ENCODE results near the gene MYO3B. TPM values are rescaled to one million over a fixed set of nuclear protein-coding genes. Genes with fewer than 3 reads are reported as not detected.
A peak's percentile ranks its signal among the peaks of the same experiment; 100 is the strongest.
"Not testable (repeated sequence)": the region's sequence is repeated elsewhere in the genome, so short reads cannot be mapped to it uniquely, and the experiment has no call there.

The MYO3B gene
- total and polyA plus RNA-seq, 7 experiments from 2014 or later = 0.66 to 0.82 TPM; not detected in 5

DNA sequence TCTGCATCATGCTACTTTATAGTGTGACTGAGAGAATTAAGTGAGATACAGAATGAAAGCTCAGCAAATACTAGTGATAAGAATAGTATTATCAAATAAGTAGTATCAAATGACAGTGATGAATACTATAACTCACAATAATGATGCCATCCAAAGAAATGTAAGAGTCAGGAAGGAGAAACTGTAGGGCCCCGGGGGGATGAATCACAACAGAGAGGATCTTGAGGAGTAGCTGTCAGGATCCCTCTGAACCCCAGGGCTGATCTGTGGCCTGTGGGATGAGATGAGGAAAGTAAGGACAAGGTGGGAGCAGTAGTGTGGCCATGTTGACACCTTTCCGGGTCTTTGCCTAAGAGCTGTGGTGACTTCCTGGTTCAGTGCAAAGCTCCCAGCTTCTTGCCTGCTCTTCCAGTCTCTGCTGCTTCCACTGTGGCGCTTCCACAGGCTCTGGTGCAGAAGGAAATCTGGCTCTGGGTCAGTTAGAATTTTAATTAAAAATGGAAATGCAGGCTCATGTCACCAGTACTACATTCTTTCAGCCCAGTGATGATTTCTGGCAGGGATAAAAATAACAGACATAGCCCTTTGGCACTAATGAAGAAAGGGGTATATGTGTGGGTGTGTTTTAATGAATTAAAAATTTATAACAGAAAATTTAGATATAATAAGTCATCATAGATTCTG is 166.9 kb downstream of the MYO3B start:
- no peaks in the 10 kb centered on the region for H3K36me3 Mint-ChIP-seq
- Histone ChIP-seq H3K36me3 (ENCODE audit: control insufficient read depth in 2 of 3, insufficient read depth in 3 of 3, low read length in 3 of 3) (no peaks in the 10 kb centered on the region), H3K4me1 (ENCODE audit: control insufficient read depth in 2 of 2, insufficient read depth in 2 of 2, low read length in 2 of 2) (no peaks in the 10 kb centered on the region), H3K9me3 (ENCODE audit: control insufficient read depth in 2 of 3, low read length in 3 of 3) (no peaks in the 10 kb centered on the region), H3K27me3 (ENCODE audit: control insufficient read depth in 2 of 2, insufficient read depth in 2 of 2, low read length in 2 of 2) (no peaks in the 10 kb centered on the region), H3K27ac (ENCODE audit: low read depth, low read length) (no peak overlapping the region), H3K4me3 (ENCODE audit: low read length) (no peak overlapping the region)
- CTCF ChIA-PET = interaction anchor here (0.9 kb wide), 1 partner anchor 16 kb away, joined by 3 read pairs; no protein-coding TSS in a partner anchor
- intact Hi-C loops (cut with micrococcal nuclease) = no loop called here
- H3K27ac Mint-ChIP-seq = peak overlapping the region in 2 of 9 donors; percentile 1 to 32
- ATAC-seq = no peak
- H3K27me3 Mint-ChIP-seq = peaks cover 0 to 8% (median 6%) of the 10 kb centered on the region in 5 donors
- H3K4me1 Mint-ChIP-seq = peaks cover 8 to 27% (median 10%) of the 10 kb centered on the region in 7 donors
- POLR2A ChIA-PET = no interaction called here
- DNase-seq = no peak
- H3K9me3 Mint-ChIP-seq = no peaks in the 10 kb centered on the region
- H3K4me3 Mint-ChIP-seq = no peak overlapping the region

DNA sequence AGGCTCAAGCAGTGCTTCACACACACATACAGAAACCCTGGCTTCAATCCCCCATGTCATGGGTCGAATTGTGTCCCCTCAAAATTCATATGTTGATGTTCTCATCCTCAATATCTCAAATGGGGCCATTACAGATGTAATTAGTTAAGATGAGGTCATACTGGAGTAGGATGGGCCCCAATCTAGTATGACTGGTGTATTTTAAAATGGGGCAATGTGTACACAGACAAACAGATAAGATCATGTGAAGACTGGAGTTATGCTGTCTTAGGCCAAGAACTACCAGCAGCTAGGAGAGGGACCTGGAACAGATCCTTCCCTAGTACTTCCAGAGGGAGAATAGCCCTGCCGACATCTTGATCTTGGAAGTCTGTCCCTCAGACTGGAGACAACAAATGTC is 167.7 kb downstream of the MYO3B start:
- DNase-seq (no peak), ATAC-seq (no peak)
- POLR2A ChIA-PET = no interaction called here
- no peaks in the 10 kb centered on the region for H3K4me1 ChIP-seq (ENCODE audit: control insufficient read depth in 2 of 2, insufficient read depth in 2 of 2, low read length in 2 of 2)
- H3K27me3 ChIP-seq (ENCODE audit: control insufficient read depth in 2 of 2, insufficient read depth in 2 of 2, low read length in 2 of 2) = no peaks in the 10 kb centered on the region
- CTCF ChIA-PET = no interaction called here
- intact Hi-C loops (cut with micrococcal nuclease) = no loop called here
- Mint-ChIP-seq H3K36me3 (no peaks in the 10 kb centered on the region), H3K27me3 (peaks cover 0 to 8% (median 3%) of the 10 kb centered on the region in 5 donors), H3K4me3 (no peak overlapping the region), H3K27ac (no peak overlapping the region), H3K4me1 (peaks cover 9 to 27% (median 10%) of the 10 kb centered on the region in 7 donors), H3K9me3 (no peaks in the 10 kb centered on the region)
- H3K36me3 ChIP-seq (ENCODE audit: control insufficient read depth in 2 of 3, insufficient read depth in 3 of 3, low read length in 3 of 3) = no peaks in the 10 kb centered on the region
- H3K27ac ChIP-seq (ENCODE audit: low read depth, low read length) = no peak overlapping the region
- H3K4me3 ChIP-seq (ENCODE audit: low read length) = no peak overlapping the region
- H3K9me3 ChIP-seq (ENCODE audit: control insufficient read depth in 2 of 3, low read length in 3 of 3) = no peaks in the 10 kb centered on the region

DNA sequence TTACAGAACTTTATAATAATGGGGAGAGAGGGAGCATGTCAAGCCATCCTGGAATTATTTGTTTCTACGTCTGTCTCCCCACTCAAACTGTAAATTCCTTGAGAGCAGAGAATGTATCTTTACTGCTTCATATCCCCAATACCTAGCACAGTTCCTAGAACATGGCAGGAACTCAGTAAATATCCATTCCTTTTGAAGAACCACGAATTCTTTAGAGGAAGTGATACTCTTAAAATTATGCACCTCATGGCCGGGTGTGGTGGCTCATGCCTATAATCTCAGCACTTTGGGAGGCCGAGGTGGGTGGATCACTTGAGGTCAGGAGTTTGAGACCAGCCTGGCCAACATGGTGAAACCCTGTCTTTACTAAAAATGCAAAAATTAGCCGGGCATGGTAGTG is 171.3 kb downstream of the MYO3B start:
- intact Hi-C loops (cut with micrococcal nuclease); H3K4me3 Mint-ChIP-seq; CTCF ChIA-PET: not testable (repeated sequence)

DNA sequence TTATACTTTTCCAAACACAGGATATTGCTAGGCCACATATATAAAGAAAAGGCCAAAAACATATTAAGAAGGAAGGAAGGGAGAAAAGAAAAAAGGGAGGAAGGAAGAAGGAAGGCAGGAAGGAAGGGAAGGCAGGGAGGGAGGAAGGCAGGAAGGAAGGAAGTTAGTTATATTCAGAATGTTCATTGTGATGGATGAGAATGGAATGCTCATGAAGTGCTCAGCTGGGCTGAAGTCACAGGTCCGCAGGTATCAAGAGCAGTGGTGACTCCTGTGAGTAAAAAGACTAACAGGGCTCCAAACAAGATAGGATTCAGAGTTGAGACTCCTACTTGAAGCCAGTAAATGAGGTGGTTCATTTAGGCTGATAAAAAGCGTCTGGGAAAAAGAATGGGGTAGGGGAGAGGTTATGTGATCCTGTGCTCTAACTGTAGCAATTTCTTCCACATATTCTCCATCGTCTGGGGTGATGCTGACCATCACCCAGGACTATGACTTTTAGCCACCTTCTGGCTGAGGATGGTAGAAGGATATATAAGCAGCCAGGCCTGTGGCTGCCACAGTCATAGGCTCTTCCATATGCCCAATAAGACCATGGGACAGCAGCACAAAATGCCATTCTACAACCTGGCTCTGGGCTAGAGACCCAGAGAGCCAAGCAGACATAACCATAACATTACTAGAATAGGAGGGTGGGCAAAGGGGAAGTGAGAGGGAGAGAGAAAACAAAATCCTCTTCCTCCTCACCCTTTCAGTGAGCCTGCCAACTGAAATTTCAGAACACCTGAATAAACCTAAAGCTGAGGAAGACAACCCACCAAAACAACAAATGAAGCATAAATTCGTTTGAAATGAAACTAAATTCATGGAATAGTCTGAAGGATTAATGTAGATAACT is 173.2 kb downstream of the MYO3B start:
- intact Hi-C loops (cut with micrococcal nuclease) = no loop called here
- peak overlapping the region in 1 of 9 donors; percentile 80 for H3K27ac Mint-ChIP-seq
- no peak overlapping the region for H3K4me3 Mint-ChIP-seq
- no peaks in the 10 kb centered on the region for H3K27me3 ChIP-seq (ENCODE audit: control insufficient read depth in 2 of 2, insufficient read depth in 2 of 2, low read length in 2 of 2)
- H3K27ac ChIP-seq (ENCODE audit: low read depth, low read length) = no peak overlapping the region
- POLR2A ChIA-PET = no interaction called here
- H3K4me1 Mint-ChIP-seq = peaks cover 15 to 38% (median 33%) of the 10 kb centered on the region in 7 donors
- H3K36me3 Mint-ChIP-seq = peaks cover 0 to 2% (median 0%) of the 10 kb centered on the region in 5 donors
- peaks cover 0 to 8% (median 0%) of the 10 kb centered on the region in 5 donors for H3K27me3 Mint-ChIP-seq
- H3K9me3 ChIP-seq (ENCODE audit: control insufficient read depth in 2 of 3, low read length in 3 of 3) = no peaks in the 10 kb centered on the region
- H3K4me1 ChIP-seq (ENCODE audit: control insufficient read depth in 2 of 2, insufficient read depth in 2 of 2, low read length in 2 of 2) = peaks cover 0 to 20% of the 10 kb centered on the region in 2 donors
- no peaks in the 10 kb centered on the region for H3K9me3 Mint-ChIP-seq
- H3K36me3 ChIP-seq (ENCODE audit: control insufficient read depth in 2 of 3, insufficient read depth in 3 of 3, low read length in 3 of 3) = no peaks in the 10 kb centered on the region
- CTCF ChIA-PET = no interaction called here
- ATAC-seq (no peak), DNase-seq (no peak)
- H3K4me3 ChIP-seq (ENCODE audit: low read length) = no peak overlapping the region

More for the DNA sequence above, 171.3 kb downstream of the MYO3B start:
- ATAC-seq; H3K27me3 ChIP-seq (ENCODE audit: control insufficient read depth in 2 of 2, insufficient read depth in 2 of 2, low read length in 2 of 2); H3K27me3 Mint-ChIP-seq; H3K4me1 ChIP-seq (ENCODE audit: control insufficient read depth in 2 of 2, insufficient read depth in 2 of 2, low read length in 2 of 2); H3K9me3 Mint-ChIP-seq; POLR2A ChIA-PET; H3K27ac ChIP-seq (ENCODE audit: low read depth, low read length); H3K9me3 ChIP-seq (ENCODE audit: control insufficient read depth in 2 of 3, low read length in 3 of 3); H3K36me3 ChIP-seq (ENCODE audit: control insufficient read depth in 2 of 3, insufficient read depth in 3 of 3, low read length in 3 of 3); H3K27ac Mint-ChIP-seq; H3K4me3 ChIP-seq (ENCODE audit: low read length); H3K36me3 Mint-ChIP-seq; DNase-seq: not testable (repeated sequence)
- H3K4me1 Mint-ChIP-seq = peaks cover 11 to 24% (median 19%) of the 10 kb centered on the region in 7 donors

DNA sequence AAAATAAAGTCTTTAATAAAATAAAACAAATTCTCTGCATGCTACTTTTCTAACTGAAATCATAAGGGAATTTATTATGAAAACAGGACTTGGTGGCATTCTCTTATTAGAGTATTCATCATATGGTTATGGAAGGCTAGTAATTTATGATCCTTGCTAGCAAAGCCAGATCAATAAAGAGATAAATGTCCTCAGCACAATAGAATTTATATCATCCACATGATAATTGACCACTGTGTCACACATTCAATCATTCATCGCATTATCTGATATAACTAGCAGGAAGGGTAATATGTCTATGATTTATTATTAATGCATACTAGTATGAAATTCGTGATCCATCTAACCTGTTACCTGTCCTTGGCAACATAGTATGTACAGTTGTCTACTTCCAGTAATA is 175.8 kb downstream of the MYO3B start:
- H3K36me3 Mint-ChIP-seq = peaks cover 0 to 2% (median 0%) of the 10 kb centered on the region in 5 donors
- intact Hi-C loops (cut with micrococcal nuclease) = no loop called here
- ChIA-PET POLR2A (no interaction called here), CTCF (interaction anchor here (1.5 kb wide), 1 partner anchor 56 kb away, joined by 3 read pairs; no protein-coding TSS in a partner anchor)
- H3K27ac Mint-ChIP-seq = peak overlapping the region in 6 of 9 donors; percentile 9 to 69 (median 52)
- ATAC-seq (no peak), DNase-seq (no peak)
- peaks cover 0 to 6% (median 0%) of the 10 kb centered on the region in 5 donors for H3K27me3 Mint-ChIP-seq
- H3K9me3 Mint-ChIP-seq = no peaks in the 10 kb centered on the region
- no peaks in the 10 kb centered on the region for H3K36me3 ChIP-seq (ENCODE audit: control insufficient read depth in 2 of 3, insufficient read depth in 3 of 3, low read length in 3 of 3)
- no peak overlapping the region for H3K27ac ChIP-seq (ENCODE audit: low read depth, low read length)
- H3K4me3 Mint-ChIP-seq = peak overlapping the region in 4 of 10 donors; percentile 1 to 57 (median 43)
- no peaks in the 10 kb centered on the region for H3K27me3 ChIP-seq (ENCODE audit: control insufficient read depth in 2 of 2, insufficient read depth in 2 of 2, low read length in 2 of 2)
- H3K4me1 Mint-ChIP-seq = peaks cover 15 to 37% (median 33%) of the 10 kb centered on the region in 7 donors
- H3K4me3 ChIP-seq (ENCODE audit: low read length) = no peak overlapping the region
- H3K9me3 ChIP-seq (ENCODE audit: control insufficient read depth in 2 of 3, low read length in 3 of 3) = no peaks in the 10 kb centered on the region
- H3K4me1 ChIP-seq (ENCODE audit: control insufficient read depth in 2 of 2, insufficient read depth in 2 of 2, low read length in 2 of 2) = peaks cover 0 to 20% of the 10 kb centered on the region in 2 donors

DNA sequence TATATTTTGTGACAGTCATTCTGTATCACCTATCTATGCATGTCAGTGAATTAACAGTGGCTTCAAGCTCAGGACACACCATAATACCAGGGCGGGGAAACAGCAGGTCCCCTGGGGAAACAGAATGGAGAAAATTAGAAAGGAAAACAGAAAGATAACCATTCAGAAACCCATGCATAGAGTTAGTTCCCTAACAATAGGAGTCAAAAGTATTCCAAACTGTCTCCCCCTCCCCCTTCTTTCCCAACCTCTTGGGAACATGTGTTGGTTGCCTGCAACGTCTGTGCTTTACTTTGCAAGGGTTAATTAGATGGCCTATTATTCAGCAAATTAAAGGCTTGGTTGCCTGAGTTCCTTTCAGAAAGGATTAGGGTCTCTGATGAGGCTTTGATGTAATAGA is 176.4 kb downstream of the MYO3B start:
- no peaks in the 10 kb centered on the region for H3K36me3 ChIP-seq (ENCODE audit: control insufficient read depth in 2 of 3, insufficient read depth in 3 of 3, low read length in 3 of 3)
- H3K9me3 ChIP-seq (ENCODE audit: control insufficient read depth in 2 of 3, low read length in 3 of 3) = no peaks in the 10 kb centered on the region
- H3K9me3 Mint-ChIP-seq = no peaks in the 10 kb centered on the region
- H3K4me3 Mint-ChIP-seq = peak overlapping the region in 7 of 10 donors; percentile 1 to 57 (median 36)
- peaks cover 0 to 20% of the 10 kb centered on the region in 2 donors for H3K4me1 ChIP-seq (ENCODE audit: control insufficient read depth in 2 of 2, insufficient read depth in 2 of 2, low read length in 2 of 2)
- ChIA-PET POLR2A (no interaction called here), CTCF (interaction anchor here (0.7 kb wide), 1 partner anchor 524 kb away, joined by 3 read pairs; no protein-coding TSS in a partner anchor)
- H3K27me3 ChIP-seq (ENCODE audit: control insufficient read depth in 2 of 2, insufficient read depth in 2 of 2, low read length in 2 of 2) = no peaks in the 10 kb centered on the region
- DNase-seq = no peak
- intact Hi-C loops (cut with micrococcal nuclease) = no loop called here
- ATAC-seq = no peak
- H3K4me3 ChIP-seq (ENCODE audit: low read length) = no peak overlapping the region
- peaks cover 13 to 34% (median 33%) of the 10 kb centered on the region in 7 donors for H3K4me1 Mint-ChIP-seq
- H3K27ac ChIP-seq (ENCODE audit: low read depth, low read length) = no peak overlapping the region
- H3K36me3 Mint-ChIP-seq = peaks cover 0 to 2% (median 0%) of the 10 kb centered on the region in 5 donors
- H3K27ac Mint-ChIP-seq = peak overlapping the region in 7 of 9 donors; percentile 9 to 83 (median 65)
- peaks cover 0 to 6% (median 0%) of the 10 kb centered on the region in 5 donors for H3K27me3 Mint-ChIP-seq

Measured in naive thymus-derived CD4-positive, alpha-beta T cell (primary cell).